Astrocyte (in vitro differentiated cells and primary cell): Measurements from ENCODE around the gene ZFP36L1. TPM values are rescaled to one million over a fixed set of nuclear protein-coding genes. Genes with fewer than 3 reads are reported as not detected.
A peak's percentile ranks its signal among the peaks of the same experiment; 100 is the strongest.

Experiments used
- DNase-seq: peaks from one replicate; pipeline ENCODE4 v3.0.0-alpha.2; 2010; ENCODE audit warnings: low read depth
- FAIRE-seq: peaks from 2 replicates; lab custom pipeline; 2011; peaks lifted over from hg19 to GRCh38; lab: Jason Lieb, UNC
- H2AFZ ChIP-seq: 2 replicates; pipeline ENCODE4 v1.6.0; 2012; ENCODE audit warnings: low read depth, low read length, inconsistent platforms
- H3K27ac ChIP-seq: 2 replicates; pipeline ENCODE4 v1.5.1; 2011; ENCODE audit warnings: low read depth, low read length, inconsistent platforms
- H3K27me3 ChIP-seq: 2 replicates; pipeline ENCODE4 v1.6.0; 2011; ENCODE audit warnings: low read length, inconsistent platforms; ENCODE audit not compliant: insufficient read depth
- H3K36me3 ChIP-seq: 2 replicates; pipeline ENCODE4 v1.5.1; 2011; ENCODE audit warnings: low read length, inconsistent platforms; ENCODE audit not compliant: insufficient read depth
- H3K4me1 ChIP-seq: 2 replicates; pipeline ENCODE4 v1.5.1; 2011; ENCODE audit warnings: low read length, inconsistent platforms; ENCODE audit not compliant: insufficient read depth
- H3K4me2 ChIP-seq: 2 replicates; pipeline ENCODE4 v1.6.0; 2012; ENCODE audit warnings: low read length, inconsistent platforms
- H3K4me3 ChIP-seq: 2 replicates; pipeline ENCODE4 v1.5.1; 2011; ENCODE audit warnings: low read depth, mild to moderate bottlenecking, low read length, inconsistent platforms; ENCODE audit not compliant: insufficient read depth
- H3K79me2 ChIP-seq: 2 replicates; pipeline ENCODE4 v1.6.0; 2012; ENCODE audit warnings: mild to moderate bottlenecking, low read length, inconsistent platforms; ENCODE audit not compliant: insufficient read depth
- H3K9ac ChIP-seq: 2 replicates; pipeline ENCODE4 v1.6.0; 2012; ENCODE audit warnings: mild to moderate bottlenecking, low read length, inconsistent platforms
- H3K9me3 ChIP-seq: 2 replicates; pipeline ENCODE4 v1.5.1; 2012; ENCODE audit warnings: low read depth, mild to moderate bottlenecking, low read length, inconsistent platforms; ENCODE audit not compliant: insufficient read depth
- H4K20me1 ChIP-seq: 2 replicates; pipeline ENCODE4 v1.6.0; 2012; ENCODE audit warnings: low read length, inconsistent platforms; ENCODE audit not compliant: insufficient read depth
- H3K27ac Mint-ChIP-seq: one replicate; pipeline ENCODE4 v1.8.0; 2021; ENCODE audit warnings: mild to moderate bottlenecking, mixed read lengths; ENCODE audit not compliant: unreplicated experiment
- H3K27me3 Mint-ChIP-seq: one replicate; pipeline ENCODE4 v1.8.0; 2021; ENCODE audit warnings: low read depth, mixed read lengths; ENCODE audit not compliant: unreplicated experiment
- H3K36me3 Mint-ChIP-seq: one replicate; pipeline ENCODE4 v1.8.0; 2021; ENCODE audit warnings: low read depth, mixed read lengths; ENCODE audit not compliant: unreplicated experiment
- H3K4me1 Mint-ChIP-seq: one replicate; pipeline ENCODE4 v1.8.0; 2021; ENCODE audit warnings: low read depth, mixed read lengths; ENCODE audit not compliant: unreplicated experiment
- H3K4me3 Mint-ChIP-seq: one replicate; pipeline ENCODE4 v1.8.0; 2021; ENCODE audit warnings: mild to moderate bottlenecking, moderate library complexity, mixed read lengths; ENCODE audit not compliant: unreplicated experiment
- H3K9me3 Mint-ChIP-seq: one replicate; pipeline ENCODE4 v1.8.0; 2021; ENCODE audit warnings: mild to moderate bottlenecking, mixed read lengths; ENCODE audit not compliant: unreplicated experiment
- EZH2 ChIP-seq: IDR thresholded peaks from 2 replicates; pipeline ENCODE4 v1.6.1; 2012; ENCODE audit warnings: mild to moderate bottlenecking, low read length, inconsistent platforms; ENCODE audit not compliant: insufficient read depth
- total RNA-seq: library from RNA; stranded (reverse); gene quantifications from 2 replicates; pipeline ENCODE4 v1.2.1, GENCODE V29; 2021
- TF ChIP-seq, protein P1 (sequence below): IDR thresholded peaks from 2 replicates; pipeline ENCODE4 v1.5.1; 2011; ENCODE audit warnings: low read depth, mild to moderate bottlenecking, inconsistent platforms, low read length, moderate library complexity; ENCODE audit not compliant: insufficient read depth

Gene ZFP36L1
- total RNA-seq, 1 donor from 2014 or later = 219 TPM

GRCh38 chr14:68791902-68792677, 777 bp downstream of the ZFP36L1 start:
- Histone ChIP-seq H3K4me1 (peaks cover 40% of the 10 kb centered on the region), H3K9ac (peak overlapping the region; percentile 99), H3K27me3 (no peaks in the 10 kb centered on the region), H4K20me1 (peaks cover 44% of the 10 kb centered on the region), H3K79me2 (peaks cover 53% of the 10 kb centered on the region), H3K36me3 (peaks cover 12% of the 10 kb centered on the region), H3K4me2 (peak overlapping the region; percentile 90), H2AFZ (no peak overlapping the region), H3K9me3 (no peaks in the 10 kb centered on the region), H3K27ac (peak overlapping the region; percentile 100), H3K4me3 (peak overlapping the region; percentile 97)
- peak overlapping the region; percentile 93 for H3K4me3 Mint-ChIP-seq
- H3K9me3 Mint-ChIP-seq = peaks cover 2% of the 10 kb centered on the region
- H3K27ac Mint-ChIP-seq = peak overlapping the region; percentile 98
- peaks cover 24% of the 10 kb centered on the region for H3K4me1 Mint-ChIP-seq
- TF ChIP-seq, protein P1, sequence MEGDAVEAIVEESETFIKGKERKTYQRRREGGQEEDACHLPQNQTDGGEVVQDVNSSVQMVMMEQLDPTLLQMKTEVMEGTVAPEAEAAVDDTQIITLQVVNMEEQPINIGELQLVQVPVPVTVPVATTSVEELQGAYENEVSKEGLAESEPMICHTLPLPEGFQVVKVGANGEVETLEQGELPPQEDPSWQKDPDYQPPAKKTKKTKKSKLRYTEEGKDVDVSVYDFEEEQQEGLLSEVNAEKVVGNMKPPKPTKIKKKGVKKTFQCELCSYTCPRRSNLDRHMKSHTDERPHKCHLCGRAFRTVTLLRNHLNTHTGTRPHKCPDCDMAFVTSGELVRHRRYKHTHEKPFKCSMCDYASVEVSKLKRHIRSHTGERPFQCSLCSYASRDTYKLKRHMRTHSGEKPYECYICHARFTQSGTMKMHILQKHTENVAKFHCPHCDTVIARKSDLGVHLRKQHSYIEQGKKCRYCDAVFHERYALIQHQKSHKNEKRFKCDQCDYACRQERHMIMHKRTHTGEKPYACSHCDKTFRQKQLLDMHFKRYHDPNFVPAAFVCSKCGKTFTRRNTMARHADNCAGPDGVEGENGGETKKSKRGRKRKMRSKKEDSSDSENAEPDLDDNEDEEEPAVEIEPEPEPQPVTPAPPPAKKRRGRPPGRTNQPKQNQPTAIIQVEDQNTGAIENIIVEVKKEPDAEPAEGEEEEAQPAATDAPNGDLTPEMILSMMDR = no peak
- TF ChIP-seq EZH2 = no peak
- DNase-seq (no peak), FAIRE-seq (no peak)
- H3K36me3 Mint-ChIP-seq = peaks cover 12% of the 10 kb centered on the region
- no peaks in the 10 kb centered on the region for H3K27me3 Mint-ChIP-seq

GRCh38 chr14:68791078-68791901, 1.6 kb downstream of the ZFP36L1 start:
- Mint-ChIP-seq H3K36me3 (peaks cover 12% of the 10 kb centered on the region), H3K9me3 (peaks cover 2% of the 10 kb centered on the region), H3K27ac (peak overlapping the region; percentile 60), H3K27me3 (no peaks in the 10 kb centered on the region), H3K4me1 (peaks cover 32% of the 10 kb centered on the region), H3K4me3 (peak overlapping the region; percentile 93)
- Histone ChIP-seq H3K9ac (peak overlapping the region; percentile 99), H2AFZ (no peak overlapping the region), H4K20me1 (peaks cover 44% of the 10 kb centered on the region), H3K36me3 (peaks cover 12% of the 10 kb centered on the region), H3K79me2 (peaks cover 53% of the 10 kb centered on the region), H3K9me3 (no peaks in the 10 kb centered on the region), H3K27me3 (no peaks in the 10 kb centered on the region), H3K4me1 (peaks cover 44% of the 10 kb centered on the region), H3K4me2 (peak overlapping the region; percentile 90), H3K4me3 (peak overlapping the region; percentile 97), H3K27ac (peak overlapping the region; percentile 100)
- DNase-seq = no peak
- FAIRE-seq = no peak
- TF ChIP-seq EZH2 = no peak
- TF ChIP-seq, protein P1 = no peak
